GM18517 (cell line): ENCODE results near the gene TRPC6.
"Not testable (repeated sequence)": the region's sequence is repeated elsewhere in the genome, so short reads cannot be mapped to it uniquely, and the experiment has no call there.

Source experiments
- ATAC-seq: cut with Tn5 transposase; IDR thresholded peaks from one replicate; pipeline ENCODE4 v1.9.1; 2021; ENCODE audit warnings: mild to moderate bottlenecking, moderate library complexity; ENCODE audit not compliant: unreplicated experiment

TRPC6 gene

GRCh38 chr11:101523193-101523592 lies 60.6 kb downstream of the TRPC6 start:
- no peak for ATAC-seq

- no peak for ATAC-seq
Observed at GRCh38 chr11:101521821-101522220, 62.0 kb downstream of the TRPC6 start.

GRCh38 chr11:101516546-101516945 lies 67.3 kb downstream of the TRPC6 start:
- no peak for ATAC-seq

- no peak for ATAC-seq
Observed at GRCh38 chr11:101511065-101511464, 72.7 kb downstream of the TRPC6 start.

GRCh38 chr11:101510591-101510990 lies 73.2 kb downstream of the TRPC6 start:
- ATAC-seq, result no peak

GRCh38 chr11:101509922-101510321 lies 73.9 kb downstream of the TRPC6 start:
- ATAC-seq, result no peak

GRCh38 chr11:101508370-101508769 lies 75.4 kb downstream of the TRPC6 start:
- no peak for ATAC-seq

- ATAC-seq, result no peak
Observed at GRCh38 chr11:101498891-101499290, 84.9 kb downstream of the TRPC6 start.

GRCh38 chr11:101497291-101497690 lies 86.5 kb downstream of the TRPC6 start:
- ATAC-seq, result no peak

- ATAC-seq, result no peak
Observed at GRCh38 chr11:101487775-101488174, 96.0 kb downstream of the TRPC6 start.

GRCh38 chr11:101482556-101483124 lies 101.2 kb downstream of the TRPC6 start:
- ATAC-seq, result no peak

- no peak for ATAC-seq
Observed at GRCh38 chr11:101478587-101479369, 105.0 kb downstream of the TRPC6 start.

GRCh38 chr11:101477926-101478325 lies 105.9 kb downstream of the TRPC6 start:
- ATAC-seq, result no peak

- no peak for ATAC-seq
Observed at GRCh38 chr11:101476191-101476590, 107.6 kb downstream of the TRPC6 start.

GRCh38 chr11:101475699-101476098 lies 108.1 kb downstream of the TRPC6 start:
- ATAC-seq, result no peak

GRCh38 chr11:101474666-101475065 lies 109.1 kb downstream of the TRPC6 start:
- no peak for ATAC-seq

GRCh38 chr11:101470881-101471520 lies 112.8 kb downstream of the TRPC6 start:
- no peak for ATAC-seq

- no peak for ATAC-seq
Observed at GRCh38 chr11:101470419-101470818, 113.4 kb downstream of the TRPC6 start.

- no peak for ATAC-seq
Observed at GRCh38 chr11:101466352-101466751, 117.5 kb downstream of the TRPC6 start.

- not testable (repeated sequence) for ATAC-seq
Observed at GRCh38 chr11:101464388-101464787, 119.4 kb downstream of the TRPC6 start.

GRCh38 chr11:101459020-101459419 lies 124.8 kb downstream of the TRPC6 start:
- no peak for ATAC-seq

- no peak for ATAC-seq
Observed at GRCh38 chr11:101458161-101458560, 125.6 kb downstream of the TRPC6 start.
